Naive thymus-derived CD4-positive, alpha-beta T cell (primary cell): ENCODE results near the gene MGST1. TPM values are rescaled to one million over a fixed set of nuclear protein-coding genes. Genes with fewer than 3 reads are reported as not detected.

Experiments
- ATAC-seq: fragments of 150-1000 bp; cut with Tn5 transposase; 2 replicates; pipeline ENCODE4 v1.10.0; 2021; ENCODE audit warnings: mild to moderate bottlenecking, moderate library complexity
- CTCF ChIA-PET: fragments of 350-600 bp; sonication (Branson Sonifier 250); formaldehyde crosslinking; loops from one replicate; lab custom pipeline; 2021; ENCODE audit warnings: antibody characterized with exemption; lab: Charles Lee
- POLR2A ChIA-PET: fragments of 350-600 bp; sonication (Branson Sonifier 250); formaldehyde crosslinking; loops from one replicate; lab custom pipeline; 2021; ENCODE audit warnings: antibody characterized with exemption, inconsistent platforms; lab: Charles Lee
- DNase-seq, 9 donors: peaks; one replicate each; pipeline versions ENCODE4 v3.0.0 to v3.0.0-alpha.2; 2020 to 2022; ENCODE audit warnings: mixed read lengths in 1 of 9
- H3K27ac ChIP-seq: one replicate; pipeline ENCODE4 v1.7.0; 2013; ENCODE audit warnings: mild to moderate bottlenecking, low read depth, low read length, moderate library complexity
- H3K27me3 ChIP-seq, 2 donors: one replicate each; pipeline ENCODE4 v1.7.0; 2013; ENCODE audit warnings: low read length in 2 of 2, mild to moderate bottlenecking in 2 of 2, moderate library complexity in 2 of 2; ENCODE audit not compliant: control insufficient read depth in 2 of 2, insufficient read depth in 2 of 2
- H3K36me3 ChIP-seq, 3 experiments: 1 replicate in 2 of 3; 2 replicates in 1 of 3; pipeline ENCODE4 v1.7.0; 2013; ENCODE audit warnings: low read length in 3 of 3, mild to moderate bottlenecking in 3 of 3, moderate library complexity in 1 of 3; ENCODE audit not compliant: insufficient read depth in 3 of 3, control insufficient read depth in 2 of 3
- H3K4me1 ChIP-seq, 2 donors: one replicate each; pipeline ENCODE4 v1.7.0; 2013; ENCODE audit warnings: low read length in 2 of 2, mild to moderate bottlenecking in 2 of 2, moderate library complexity in 1 of 2; ENCODE audit not compliant: control insufficient read depth in 2 of 2, insufficient read depth in 2 of 2
- H3K4me3 ChIP-seq: 2 replicates; pipeline ENCODE4 v1.7.0; 2013; ENCODE audit warnings: mild to moderate bottlenecking, low read length
- H3K9me3 ChIP-seq, 3 experiments: 1 replicate in 2 of 3; 2 replicates in 1 of 3; pipeline ENCODE4 v1.7.0; 2013; ENCODE audit warnings: low read length in 3 of 3; ENCODE audit not compliant: control insufficient read depth in 2 of 3
- H3K27ac Mint-ChIP-seq, 9 donors: one replicate each; pipeline ENCODE4 v1.8.0; 2020 to 2022; ENCODE audit warnings: mixed read lengths in 9 of 9, mild to moderate bottlenecking in 8 of 9, moderate library complexity in 5 of 9, inconsistent platforms in 2 of 9
- H3K27me3 Mint-ChIP-seq, 5 donors: one replicate each; pipeline ENCODE4 v1.8.0; 2021 to 2022; ENCODE audit warnings: mixed read lengths in 5 of 5, mild to moderate bottlenecking in 1 of 5
- H3K36me3 Mint-ChIP-seq, 5 donors: one replicate each; pipeline ENCODE4 v1.8.0; 2020 to 2022; ENCODE audit warnings: mixed read lengths in 5 of 5, mild to moderate bottlenecking in 3 of 5, inconsistent platforms in 1 of 5
- H3K4me1 Mint-ChIP-seq, 7 donors: one replicate each; pipeline ENCODE4 v1.8.0; 2020 to 2022; ENCODE audit warnings: mixed read lengths in 7 of 7, mild to moderate bottlenecking in 3 of 7, inconsistent platforms in 1 of 7
- H3K4me3 Mint-ChIP-seq, 10 donors: one replicate each; pipeline ENCODE4 v1.8.0; 2020 to 2022; ENCODE audit warnings: mild to moderate bottlenecking in 10 of 10, mixed read lengths in 10 of 10, moderate library complexity in 6 of 10, inconsistent platforms in 2 of 10
- H3K9me3 Mint-ChIP-seq, 11 donors: one replicate each; pipeline ENCODE4 v1.8.0; 2020 to 2022; ENCODE audit warnings: mixed read lengths in 11 of 11, mild to moderate bottlenecking in 4 of 11, inconsistent platforms in 1 of 11, moderate library complexity in 1 of 11
- intact Hi-C, 2 donors: fragments of 100-400 bp; cut with micrococcal nuclease; formaldehyde crosslinking; loops; one replicate each; pipeline ENCODE4 v1.15.1; 2023
- polyA plus RNA-seq, 2 donors: library from polyadenylated mRNA; unstranded; fragments of 300-500 nt; fragmentation: Illumina TruSeq; gene quantifications; one replicate each; pipeline ENCODE4 v1.2.3, GENCODE V29; 2021
- total RNA-seq, 6 experiments: library from RNA in 5 of 6; stranded (reverse) in 5 of 6; gene quantifications; 1 replicate in 5 of 6; 2 replicates in 1 of 6; pipeline ENCODE4 v1.2.3 and lab custom pipeline; 2021 to 2026

The MGST1 gene
- total and polyA plus RNA-seq, 7 experiments from 2014 or later = 1.4 to 16.5 (median 1.4) TPM; not detected in 4

DNA sequence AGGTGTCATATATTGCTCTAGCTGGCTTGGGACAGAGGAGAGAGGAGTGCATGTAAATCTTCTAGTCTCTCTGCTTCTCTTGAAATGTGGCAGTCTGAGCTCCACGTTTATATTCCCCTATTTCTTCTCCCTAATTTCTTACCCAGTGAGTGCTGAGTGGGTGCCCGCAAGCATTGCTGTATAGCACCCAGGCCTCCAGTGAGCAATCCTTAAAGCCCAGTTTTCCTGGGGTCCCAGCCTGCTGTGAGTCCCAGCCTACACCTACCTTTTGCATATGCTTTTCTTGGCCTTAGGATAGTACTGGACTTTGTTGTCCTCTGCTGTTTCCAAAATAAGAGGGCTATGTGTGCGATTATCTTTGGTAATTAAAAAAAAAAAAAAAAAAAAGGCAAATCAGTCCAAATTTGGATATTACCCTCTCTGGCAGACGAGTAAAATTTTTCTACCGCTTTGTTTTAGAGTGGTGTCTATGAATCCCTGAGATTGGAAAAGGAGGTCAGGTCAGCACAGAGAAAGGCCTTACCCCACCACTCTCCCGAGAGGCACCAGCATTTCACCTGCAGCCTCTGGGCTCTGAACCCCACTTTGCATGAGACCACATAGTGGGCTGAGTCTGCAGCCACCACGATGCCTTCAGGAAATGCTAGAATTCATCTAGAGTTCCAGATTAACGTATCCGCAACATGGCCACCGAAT is 1.1 kb downstream of the MGST1 start:
- intact Hi-C loops = no loop called here
- Mint-ChIP-seq H3K36me3 (peaks cover 0 to 5% (median 0%) of the 10 kb centered on the region in 5 donors), H3K27ac (no peak overlapping the region), H3K4me1 (no peaks in the 10 kb centered on the region), H3K9me3 (peaks cover 0 to 11% (median 3%) of the 10 kb centered on the region in 11 donors), H3K27me3 (peaks cover 11 to 35% (median 17%) of the 10 kb centered on the region in 5 donors), H3K4me3 (no peak overlapping the region)
- DNase-seq (no peak), ATAC-seq (peak; percentile 24)
- H3K36me3 ChIP-seq = no peaks in the 10 kb centered on the region
- H3K4me3 ChIP-seq = no peak overlapping the region
- H3K9me3 ChIP-seq = no peaks in the 10 kb centered on the region
- H3K27ac ChIP-seq = no peak overlapping the region
- ChIA-PET CTCF (no interaction called here), POLR2A (no interaction called here)
- peaks cover 0 to 3% of the 10 kb centered on the region in 2 donors for H3K27me3 ChIP-seq
- H3K4me1 ChIP-seq = no peaks in the 10 kb centered on the region

- no peaks in the 10 kb centered on the region for H3K4me1 Mint-ChIP-seq
- DNase-seq (no peak), ATAC-seq (peak; percentile 74)
- H3K27ac Mint-ChIP-seq = no peak overlapping the region
- ChIA-PET CTCF (no interaction called here), POLR2A (no interaction called here)
- Histone ChIP-seq H3K27ac (no peak overlapping the region), H3K4me1 (no peaks in the 10 kb centered on the region), H3K27me3 (peaks cover 0 to 3% of the 10 kb centered on the region in 2 donors), H3K4me3 (no peak overlapping the region), H3K36me3 (no peaks in the 10 kb centered on the region), H3K9me3 (no peaks in the 10 kb centered on the region)
- intact Hi-C loops = no loop called here
- peaks cover 0 to 9% (median 3%) of the 10 kb centered on the region in 11 donors for H3K9me3 Mint-ChIP-seq
- peaks cover 0 to 5% (median 0%) of the 10 kb centered on the region in 5 donors for H3K36me3 Mint-ChIP-seq
- H3K4me3 Mint-ChIP-seq = no peak overlapping the region
- H3K27me3 Mint-ChIP-seq = peaks cover 11 to 35% (median 17%) of the 10 kb centered on the region in 5 donors
Measured at GRCh38 chr12:16349131-16349460, 1.7 kb downstream of the MGST1 start.

GRCh38 chr12:16350682-16351081 is 3.2 kb downstream of the MGST1 start:
- CTCF ChIA-PET = no interaction called here
- H3K27ac Mint-ChIP-seq = no peak overlapping the region
- H3K36me3 ChIP-seq = no peaks in the 10 kb centered on the region
- peaks cover 11 to 29% (median 17%) of the 10 kb centered on the region in 5 donors for H3K27me3 Mint-ChIP-seq
- peaks cover 0 to 9% (median 2%) of the 10 kb centered on the region in 11 donors for H3K9me3 Mint-ChIP-seq
- no peak overlapping the region for H3K4me3 Mint-ChIP-seq
- POLR2A ChIA-PET = no interaction called here
- H3K4me1 Mint-ChIP-seq = no peaks in the 10 kb centered on the region
- H3K27ac ChIP-seq = no peak overlapping the region
- DNase-seq (no peak), ATAC-seq (no peak)
- no peaks in the 10 kb centered on the region for H3K4me1 ChIP-seq
- peaks cover 0 to 5% (median 0%) of the 10 kb centered on the region in 5 donors for H3K36me3 Mint-ChIP-seq
- intact Hi-C loops = no loop called here
- H3K4me3 ChIP-seq = no peak overlapping the region
- peaks cover 0 to 3% of the 10 kb centered on the region in 2 donors for H3K27me3 ChIP-seq
- H3K9me3 ChIP-seq = no peaks in the 10 kb centered on the region

GRCh38 chr12:16352481-16352880 is 5.0 kb downstream of the MGST1 start:
- no peaks in the 10 kb centered on the region for H3K9me3 ChIP-seq
- peaks cover 0 to 7% (median 2%) of the 10 kb centered on the region in 11 donors for H3K9me3 Mint-ChIP-seq
- intact Hi-C loops = no loop called here
- no peak for DNase-seq
- no peak overlapping the region for H3K27ac Mint-ChIP-seq
- no peak overlapping the region for H3K4me3 ChIP-seq
- peaks cover 0 to 3% of the 10 kb centered on the region in 2 donors for H3K27me3 ChIP-seq
- no peaks in the 10 kb centered on the region for H3K4me1 Mint-ChIP-seq
- H3K27me3 Mint-ChIP-seq = peaks cover 0 to 17% (median 7%) of the 10 kb centered on the region in 5 donors
- H3K4me3 Mint-ChIP-seq = no peak overlapping the region
- H3K27ac ChIP-seq = no peak overlapping the region
- H3K4me1 ChIP-seq = no peaks in the 10 kb centered on the region
- CTCF ChIA-PET = no interaction called here
- ATAC-seq = no peak
- no peaks in the 10 kb centered on the region for H3K36me3 Mint-ChIP-seq
- POLR2A ChIA-PET = no interaction called here
- no peaks in the 10 kb centered on the region for H3K36me3 ChIP-seq

GRCh38 chr12:16358878-16359277 is 11.4 kb downstream of the MGST1 start:
- CTCF ChIA-PET = no interaction called here
- Mint-ChIP-seq H3K27me3 (no peaks in the 10 kb centered on the region), H3K36me3 (no peaks in the 10 kb centered on the region), H3K9me3 (peaks cover 0 to 19% (median 6%) of the 10 kb centered on the region in 11 donors), H3K4me3 (no peak overlapping the region), H3K27ac (no peak overlapping the region), H3K4me1 (no peaks in the 10 kb centered on the region)
- Histone ChIP-seq H3K27me3 (no peaks in the 10 kb centered on the region), H3K9me3 (no peaks in the 10 kb centered on the region), H3K4me1 (no peaks in the 10 kb centered on the region), H3K27ac (no peak overlapping the region), H3K4me3 (no peak overlapping the region), H3K36me3 (no peaks in the 10 kb centered on the region)
- POLR2A ChIA-PET = no interaction called here
- ATAC-seq (no peak), DNase-seq (no peak)
- intact Hi-C loops = no loop called here

- ChIA-PET POLR2A (no interaction called here), CTCF (no interaction called here)
- Histone ChIP-seq H3K27me3 (no peaks in the 10 kb centered on the region), H3K4me1 (no peaks in the 10 kb centered on the region), H3K36me3 (no peaks in the 10 kb centered on the region), H3K27ac (no peak overlapping the region), H3K9me3 (no peaks in the 10 kb centered on the region), H3K4me3 (no peak overlapping the region)
- Mint-ChIP-seq H3K4me1 (no peaks in the 10 kb centered on the region), H3K36me3 (no peaks in the 10 kb centered on the region), H3K4me3 (no peak overlapping the region), H3K9me3 (peaks cover 0 to 19% (median 6%) of the 10 kb centered on the region in 11 donors), H3K27me3 (no peaks in the 10 kb centered on the region), H3K27ac (no peak overlapping the region)
- ATAC-seq (peak; percentile 53), DNase-seq (peak in 1 of 9 donors; percentile 25)
- intact Hi-C loops = no loop called here
Measured at GRCh38 chr12:16359512-16360491, 12.4 kb downstream of the MGST1 start.
